K562 (cell line): ENCODE results near the gene KCNMB2. TPM values are rescaled to one million over a fixed set of nuclear protein-coding genes. Genes with fewer than 3 reads are reported as not detected.

Experiments used
- ATAC-seq: fragments of 200-7000 bp; cut with Tn5 transposase; 3 replicates; pipeline ENCODE4 v1.9.1; 2020; ENCODE audit warnings: moderate library complexity
- BruUV-seq: library from RNA; stranded (reverse); fragments of 400-500 nt; replicated peaks from 2 replicates; lab custom pipeline; 2021; lab: Mats Ljungman, UMichigan
- CTCF ChIA-PET: fragments of 300-600 bp; formaldehyde crosslinking; extraction: SDS; loops from one replicate; lab custom pipeline; 2021; ENCODE audit warnings: low intra/inter-chr PET ratio; lab: Yijun Ruan, JAX
- POLR2A ChIA-PET: fragments of 300-600, 350-650 bp; sonication (Branson Sonifier 250); formaldehyde crosslinking; extraction: SDS; loops from one replicate; lab custom pipeline; 2021; ENCODE audit warnings: antibody characterized with exemption, inconsistent platforms; lab: Yijun Ruan, JAX
- DNase-seq, 4 experiments: peaks; one replicate each; pipeline versions ENCODE4 v3.0.0 to v3.0.0-alpha.2; 2011 to 2018; ENCODE audit warnings: low spot score in 3 of 4, mixed read lengths in 3 of 4; ENCODE audit errors: extremely low read depth in 1 of 4
- FAIRE-seq: peaks from 2 replicates; lab custom pipeline; 2011; peaks lifted over from hg19 to GRCh38; lab: Jason Lieb, UNC
- H2AFZ ChIP-seq: 2 replicates; pipeline ENCODE4 v1.6.0; 2011; ENCODE audit warnings: low read depth, low read length, control low read depth, inconsistent platforms
- H3K27ac ChIP-seq: fragments of 200-600 bp; 3 replicates; pipeline ENCODE4 v1.8.0; 2011; ENCODE audit warnings: low read depth, mild to moderate bottlenecking, control low read depth, inconsistent platforms, low read length, moderate library complexity, mixed read lengths; ENCODE audit errors: extremely low read depth
- H3K27me3 ChIP-seq, 2 experiments: fragments of 300-600 bp in 1 of 2; 2 replicates in 1 of 2; 3 replicates in 1 of 2; pipeline versions ENCODE4 v1.6.0 to v1.8.0; 2011; ENCODE audit warnings: inconsistent platforms in 2 of 2, low read length in 2 of 2, mild to moderate bottlenecking in 1 of 2, mixed read lengths in 1 of 2, moderate library complexity in 1 of 2; ENCODE audit not compliant: control insufficient read depth in 2 of 2, insufficient read depth in 2 of 2
- H3K36me3 ChIP-seq: fragments of 300-600 bp; 3 replicates; pipeline ENCODE4 v1.8.0; 2011; ENCODE audit warnings: mild to moderate bottlenecking, low read length, inconsistent platforms; ENCODE audit not compliant: control insufficient read depth, insufficient read depth
- H3K4me1 ChIP-seq, 2 experiments: fragments of 200-600 bp in 1 of 2; replicated peaks in 1 of 2; 2 replicates in 1 of 2; 3 replicates in 1 of 2; pipeline versions ENCODE4 v1.5.1 to v1.8.0; 2011; ENCODE audit warnings: inconsistent platforms in 2 of 2, low read length in 2 of 2, mild to moderate bottlenecking in 1 of 2, mixed read lengths in 1 of 2, moderate library complexity in 1 of 2; ENCODE audit not compliant: control insufficient read depth in 2 of 2, insufficient read depth in 2 of 2
- H3K4me2 ChIP-seq: 2 replicates; pipeline ENCODE4 v1.6.1; 2011; ENCODE audit warnings: low read length, control low read depth, inconsistent platforms, mixed read lengths; ENCODE audit not compliant: insufficient read depth
- H3K4me3 ChIP-seq: fragments of 200-600 bp; sonication (generic), shearing (Covaris generic); 2 replicates; pipeline ENCODE4 v1.5.1; 2016; ENCODE audit warnings: control low read depth, inconsistent platforms
- H3K79me2 ChIP-seq: fragments of 200-600 bp; 3 replicates; pipeline ENCODE4 v1.8.0; 2011; ENCODE audit warnings: low read length, inconsistent platforms; ENCODE audit not compliant: control insufficient read depth, insufficient read depth
- H3K9ac ChIP-seq, 2 experiments: 2 replicates each; pipeline versions ENCODE4 v1.6.0 to v1.6.1; 2011; ENCODE audit warnings: low read depth in 2 of 2, low read length in 2 of 2, control low read depth in 1 of 2, inconsistent platforms in 1 of 2, mild to moderate bottlenecking in 1 of 2, mixed read lengths in 1 of 2; ENCODE audit not compliant: insufficient read depth in 1 of 2
- H3K9me1 ChIP-seq: one replicate; pipeline ENCODE4 v1.6.0; 2011; ENCODE audit warnings: inconsistent platforms, mild to moderate bottlenecking, low read length, moderate library complexity; ENCODE audit not compliant: control insufficient read depth, insufficient read depth
- H3K9me3 ChIP-seq: replicated peaks from 2 replicates; pipeline ENCODE4 v1.5.1; 2011; ENCODE audit warnings: low read depth, low read length, inconsistent platforms; ENCODE audit not compliant: control insufficient read depth, insufficient read depth
- H4K20me1 ChIP-seq: replicated peaks from 2 replicates; pipeline ENCODE4 v1.6.1; 2011; ENCODE audit warnings: low read length, inconsistent platforms, mixed read lengths; ENCODE audit not compliant: control insufficient read depth, insufficient read depth
- EP300 ChIP-seq: IDR thresholded peaks from 2 replicates; pipeline ENCODE4 v1.6.1; 2012; ENCODE audit warnings: low read length, improper control_type of control experiment
- ERF ChIP-seq: fragments of 450-650 bp; formaldehyde crosslinking; IDR thresholded peaks from 2 replicates; pipeline ENCODE4 v1.4.0; 2020; ENCODE audit warnings: mild to moderate bottlenecking, mixed read lengths
- KDM1A ChIP-seq, 2 experiments: fragments of 450-650 bp; IDR thresholded peaks; 2 replicates each; pipeline ENCODE4 v1.6.1; 2016; ENCODE audit warnings: mild to moderate bottlenecking in 2 of 2
- MAX ChIP-seq: sonication (generic); formaldehyde crosslinking; IDR thresholded peaks from 2 replicates; pipeline ENCODE4 v1.9.0; 2022; ENCODE audit warnings: mild to moderate bottlenecking, missing genetic modification reagents
- POU5F1 ChIP-seq: fragments of 150-350 bp; IDR thresholded peaks from 2 replicates; pipeline ENCODE4 v1.6.1; 2014; ENCODE audit warnings: borderline replicate concordance, low read length, low read depth, mild to moderate bottlenecking; ENCODE audit not compliant: partially characterized antibody
- RAD51 ChIP-seq: fragments of 450-650 bp; IDR thresholded peaks from 2 replicates; pipeline ENCODE4 v1.7.1; 2016; ENCODE audit warnings: low read depth, mild to moderate bottlenecking, borderline replicate concordance
- RBM39 ChIP-seq: fragments of 200-400 bp; formaldehyde crosslinking; optimal IDR thresholded peaks from 2 replicates; pipeline ENCODE3; 2018; ENCODE audit warnings: low read depth, low read length
- TBP ChIP-seq: optimal IDR thresholded peaks from 2 replicates; pipeline ENCODE3; 2011; ENCODE audit warnings: low read depth, low read length, improper control_type of control experiment
- WGBS: fragments of 100-300 bp; shearing (Covaris generic); methylation state at CpG from one replicate; pipeline ENCODE4 v1.1.6; 2016; ENCODE audit warnings: low coverage, mixed read lengths; ENCODE audit not compliant: insufficient coverage; ENCODE audit errors: missing lambda C conversion rate; 5-methylcytosine and 5-hydroxymethylcytosine counted together
- in situ Hi-C: fragments of 300-500 bp; cut with MboI; formaldehyde crosslinking; loops from 4 replicates; pipeline ENCODE4 v1.15.0; 2018; ENCODE audit warnings: inconsistent platforms, mixed read lengths
- intact Hi-C: fragments of 100-400 bp; cut with micrococcal nuclease; formaldehyde crosslinking; loops from 2 replicates; pipeline ENCODE4 v1.14.2; 2022
- polyA plus RNA-seq, 8 experiments: library from polyadenylated mRNA; depleted of rRNA in 4 of 8; stranded (reverse) in 5 of 8; unstranded in 3 of 8; fragments of >200 nt; fragmentation: Nextera tagmentation in 2 of 8; fragmentation: Illumina TruSeq in 1 of 8; extraction: Ambion mirVana in 2 of 8; extraction: Trizol in 1 of 8; gene quantifications; 2 replicates each; pipeline versions ENCODE4 v1.2.1 to v1.2.3, GENCODE V29; 2011 to 2014; ENCODE audit warnings: inconsistent platforms in 1 of 8, missing spikeins in 1 of 8
- total RNA-seq, 7 experiments: library from RNA; depleted of rRNA in 6 of 7; stranded (reverse); fragments of >200 nt in 6 of 7; fragmentation: Illumina TruSeq in 2 of 7; extraction: Trizol in 2 of 7; gene quantifications; 2 replicates each; pipeline versions ENCODE4 v1.2.1 to v1.2.3, GENCODE V29; 2011 to 2021; ENCODE audit warnings: low replicate concordance in 1 of 7

Gene KCNMB2
- total and polyA plus RNA-seq, 9 of the 15 experiments (the other 6 are each of a cell fraction or from before 2014, with no cell fraction given) = 0.04 to 0.15 TPM; not detected in 7

- Histone ChIP-seq H2AFZ (no peak overlapping the region), H3K9ac (no peak overlapping the region), H3K9me1 (no peaks in the 10 kb centered on the region), H4K20me1 (no peaks in the 10 kb centered on the region; the same call in 1 of the 2 replicates), H3K9me3 (no peaks in the 10 kb centered on the region), H3K79me2 (no peaks in the 10 kb centered on the region), H3K4me1 (no peaks in the 10 kb centered on the region), H3K27ac (no peak overlapping the region), H3K36me3 (no peaks in the 10 kb centered on the region), H3K4me2 (no peak overlapping the region), H3K4me3 (no peak overlapping the region), H3K27me3 (no peaks in the 10 kb centered on the region)
- DNase-seq (no peak), ATAC-seq (no peak), FAIRE-seq (no peak)
- in situ Hi-C loops = no loop called here
- 10% methylated on average over 3 of the region's 3 CpGs for WGBS
- TF ChIP-seq KDM1A (IDR thresholded peaks at IDR 0.05) (no peak), TBP (no peak), RAD51 (peak; percentile 33; the same call in 1 of the 2 replicates)
- no TSS peak for BruUV-seq
- intact Hi-C loops = no loop called here
- CTCF ChIA-PET = no interaction called here
- POLR2A ChIA-PET = interaction anchor here (0.7 kb wide), 1 partner anchor 14 kb away, joined by 3 read pairs; no protein-coding TSS in a partner anchor
Measured at GRCh38 chr3:178845420-178846118, 309.3 kb downstream of the KCNMB2 start.

GRCh38 chr3:178847190-178847589 lies 311.0 kb downstream of the KCNMB2 start:
- TF ChIP-seq ERF (no peak), POU5F1 (no peak), MAX (CRISPR knock-in tag) (no peak), RBM39 (no peak), EP300 (no peak)
- 13% methylated on average over 2 of the region's 2 CpGs for WGBS
- no peak overlapping the region for H2AFZ ChIP-seq
- no peaks in the 10 kb centered on the region for H3K9me3 ChIP-seq
- H3K4me3 ChIP-seq = no peak overlapping the region
- H3K27me3 ChIP-seq = no peaks in the 10 kb centered on the region
- H3K79me2 ChIP-seq = no peaks in the 10 kb centered on the region
- no peaks in the 10 kb centered on the region for H3K4me1 ChIP-seq
- no TSS peak for BruUV-seq
- H4K20me1 ChIP-seq = no peaks in the 10 kb centered on the region; the same call in 1 of the 2 replicates
- FAIRE-seq (no peak), DNase-seq (no peak), ATAC-seq (no peak)
- H3K9me1 ChIP-seq = no peaks in the 10 kb centered on the region
- H3K27ac ChIP-seq = no peak overlapping the region
- H3K9ac ChIP-seq = no peak overlapping the region
- H3K4me2 ChIP-seq = no peak overlapping the region
- POLR2A ChIA-PET = no interaction called here
- intact Hi-C loops (no loop called here), in situ Hi-C loops (no loop called here)
- CTCF ChIA-PET = no interaction called here
- no peaks in the 10 kb centered on the region for H3K36me3 ChIP-seq
